ENCODE data around the gene PIK3R1.

GRCh38 chr5:68214482-68215207 lies 911 bp upstream of the PIK3R1 start:
- TF ChIP-seq CTCF (IDR thresholded peaks at IDR 0.05) (no peak), POLR2A (IDR thresholded peaks at IDR 0.05) (no peak), EP300 (IDR thresholded peaks at IDR 0.05) (no peak)
